GM18867 (cell line): ENCODE results near the gene PHRF1.

Experiments
- ATAC-seq: cut with Tn5 transposase; IDR thresholded peaks from one replicate; pipeline ENCODE4 v1.9.1; 2021; ENCODE audit warnings: mild to moderate bottlenecking, moderate library complexity; ENCODE audit not compliant: unreplicated experiment

The PHRF1 gene

GRCh38 chr11:614021-614622, 37.9 kb downstream of the PHRF1 start:
- ATAC-seq: no peak

GRCh38 chr11:614623-615503, 38.6 kb downstream of the PHRF1 start:
- no peak for ATAC-seq

DNA sequence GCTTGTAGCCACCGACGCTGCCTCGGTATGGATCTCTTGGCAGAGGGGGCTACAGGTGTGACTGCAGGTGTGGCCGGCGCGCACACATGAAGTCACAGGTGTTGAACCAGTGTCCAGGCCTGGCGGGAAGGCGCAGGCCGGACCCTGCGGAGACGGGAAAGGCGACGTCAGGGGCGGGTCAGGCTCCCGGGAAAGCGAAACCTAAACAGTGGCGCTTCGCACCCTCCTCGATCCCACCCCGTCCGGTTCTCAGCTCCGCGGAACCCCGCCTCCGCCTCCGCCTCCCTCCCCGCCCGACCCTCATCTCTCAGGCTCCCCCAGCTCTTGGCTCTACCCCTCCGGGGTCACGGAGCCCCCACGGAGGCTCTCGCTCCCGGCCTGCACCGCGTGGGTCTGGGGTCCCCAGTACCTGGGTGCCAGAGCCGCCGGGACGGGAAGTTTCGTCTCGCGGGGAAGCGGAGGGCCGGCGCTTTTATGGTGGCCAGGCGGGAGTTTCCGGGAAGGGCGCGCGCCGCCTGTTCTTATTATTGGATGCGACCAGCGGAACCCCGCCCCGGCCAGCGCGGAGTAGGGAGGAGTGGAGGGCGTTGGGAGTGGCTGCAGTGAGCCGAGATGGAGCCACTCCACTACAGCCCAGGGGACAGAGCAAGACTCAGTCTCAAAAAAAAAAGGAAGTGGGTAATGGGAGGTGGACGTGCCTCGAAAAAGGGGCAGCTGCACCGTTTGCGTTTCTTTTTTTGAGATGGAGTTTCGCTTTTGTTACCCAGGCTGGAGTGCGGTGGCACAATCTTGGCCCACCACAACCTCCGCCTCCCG, 39.4 kb downstream of the PHRF1 start, which contains the start of gene IRF7:
IRF7 (minus strand) TSS at position 447 of the 816 bp plus-strand sequence. CDS start 586 bp downstream, outside the sequence.
- peak; percentile 70 for ATAC-seq

GRCh38 chr11:616320-617198, 40.3 kb downstream of the PHRF1 start:
- ATAC-seq: no peak

GRCh38 chr11:617199-617911, 41.1 kb downstream of the PHRF1 start:
- ATAC-seq: no peak

DNA sequence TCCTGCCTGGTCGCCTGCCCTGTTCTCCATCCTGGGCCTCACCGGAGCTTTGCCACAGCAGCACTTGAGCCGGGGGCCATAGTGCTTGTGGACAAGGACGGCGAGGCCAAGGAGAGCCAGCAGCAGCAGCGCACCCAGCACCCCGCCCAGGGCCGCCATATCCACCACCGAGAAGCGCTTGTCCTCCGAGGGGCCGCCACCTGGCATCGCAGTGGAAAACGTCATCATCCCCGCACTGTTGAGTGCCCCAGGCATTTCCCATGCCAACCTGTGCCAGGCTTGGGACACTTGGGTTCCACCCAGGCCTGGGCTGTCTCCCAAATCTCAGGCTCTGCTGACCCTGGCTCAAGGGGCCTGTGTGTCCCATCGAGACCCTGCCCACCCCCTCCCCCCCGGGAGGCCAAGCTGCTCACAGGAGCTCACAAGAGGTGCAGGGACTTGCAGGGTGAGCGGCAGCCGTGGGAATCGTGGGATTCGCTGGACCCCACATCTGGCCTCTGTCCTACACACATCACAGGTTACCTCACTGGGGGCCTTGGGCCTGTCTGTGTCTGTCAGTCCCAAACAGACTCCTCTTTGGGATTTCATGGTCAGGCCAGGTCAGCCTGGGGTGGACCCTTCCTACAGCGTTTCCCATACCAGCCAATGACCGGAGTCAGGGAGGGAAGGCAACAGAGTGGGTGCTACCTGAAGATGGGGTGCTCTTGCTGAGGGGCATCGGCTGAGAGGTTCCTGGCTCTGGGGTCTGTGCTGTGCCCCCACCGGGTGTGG, 41.8 kb downstream of the PHRF1 start:
- ATAC-seq: no peak

GRCh38 chr11:618856-619627, 42.8 kb downstream of the PHRF1 start:
- no peak for ATAC-seq

DNA sequence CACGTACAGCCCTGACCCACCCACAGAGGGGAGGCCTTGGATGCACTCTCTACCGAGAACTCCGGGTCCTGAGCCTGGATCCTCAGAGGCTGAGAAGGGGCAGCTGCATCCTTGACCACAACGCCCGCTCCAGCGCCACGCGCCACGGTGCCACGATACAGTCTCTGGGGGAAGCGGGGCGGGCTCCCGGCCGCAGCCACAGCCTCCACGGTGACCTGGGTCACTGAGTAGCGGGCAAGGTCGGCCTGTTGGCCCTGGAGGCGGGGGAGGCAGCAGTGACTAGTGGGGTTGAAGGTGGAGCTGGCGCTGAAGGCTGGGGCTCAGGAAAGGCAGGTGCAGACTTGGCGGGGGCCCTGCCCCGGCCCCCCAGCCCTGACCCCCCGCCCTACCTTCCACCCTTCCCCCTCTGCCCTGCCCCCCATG, 43.4 kb downstream of the PHRF1 start:
- no peak for ATAC-seq

DNA sequence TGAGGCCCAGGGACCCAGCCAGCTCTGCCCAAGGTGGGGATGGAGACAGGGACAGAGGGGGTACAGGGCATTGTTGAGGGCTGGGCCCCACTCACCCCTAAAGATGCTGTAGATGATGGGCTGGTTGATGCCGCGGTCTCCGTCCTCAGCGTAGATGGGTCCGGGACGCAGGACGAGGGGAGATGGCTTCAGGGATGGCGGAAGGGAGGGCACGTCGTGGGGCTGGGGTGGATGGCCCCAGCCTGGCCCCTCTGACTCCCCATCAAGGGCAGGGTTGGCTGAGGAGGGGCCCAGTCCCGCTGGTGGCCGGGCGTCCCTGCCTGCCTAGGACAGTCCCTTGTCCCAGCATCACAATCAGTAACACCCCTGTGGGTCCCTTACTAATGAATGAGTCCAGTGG, 43.9 kb downstream of the PHRF1 start:
- ATAC-seq: no peak

GRCh38 chr11:620935-621814, 44.9 kb downstream of the PHRF1 start:
- no peak for ATAC-seq

- no peak for ATAC-seq
Observed at GRCh38 chr11:621838-622237, 45.6 kb downstream of the PHRF1 start.

DNA sequence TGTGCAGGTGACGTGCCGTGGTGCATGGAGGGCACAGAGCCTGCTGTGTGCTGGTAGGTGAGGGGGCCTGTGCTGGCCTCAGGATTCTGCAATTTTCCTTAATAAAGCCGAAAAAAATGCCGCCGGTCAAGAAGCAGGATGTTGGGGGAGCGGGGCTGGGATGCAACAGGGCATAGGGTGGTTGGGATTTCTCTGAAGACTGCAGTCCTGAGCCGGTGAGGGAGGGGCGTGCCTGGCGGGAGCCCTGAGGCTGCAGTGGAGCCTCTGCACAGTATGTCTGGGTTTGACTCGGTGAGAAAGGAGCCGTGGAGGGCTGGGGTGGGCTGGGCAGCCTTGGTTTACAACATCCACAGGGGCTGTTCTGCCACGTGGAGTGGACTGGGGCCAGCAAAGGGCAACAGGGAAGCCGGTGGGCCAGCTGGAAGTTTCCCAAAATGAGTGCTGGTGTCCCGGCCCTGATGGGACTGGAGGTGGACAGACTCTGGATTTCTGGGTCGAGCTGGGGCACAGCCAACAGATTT, 47.1 kb downstream of the PHRF1 start:
- ATAC-seq: no peak

GRCh38 chr11:623999-624704, 47.9 kb downstream of the PHRF1 start:
- no peak for ATAC-seq

- ATAC-seq: no peak
Observed at GRCh38 chr11:624705-625635, 48.7 kb downstream of the PHRF1 start, which contains the start of gene CDHR5. Gene CDHR5 (minus strand): TSS chr11:624955. CDS start chr11:624902, 53 bp downstream.

DNA sequence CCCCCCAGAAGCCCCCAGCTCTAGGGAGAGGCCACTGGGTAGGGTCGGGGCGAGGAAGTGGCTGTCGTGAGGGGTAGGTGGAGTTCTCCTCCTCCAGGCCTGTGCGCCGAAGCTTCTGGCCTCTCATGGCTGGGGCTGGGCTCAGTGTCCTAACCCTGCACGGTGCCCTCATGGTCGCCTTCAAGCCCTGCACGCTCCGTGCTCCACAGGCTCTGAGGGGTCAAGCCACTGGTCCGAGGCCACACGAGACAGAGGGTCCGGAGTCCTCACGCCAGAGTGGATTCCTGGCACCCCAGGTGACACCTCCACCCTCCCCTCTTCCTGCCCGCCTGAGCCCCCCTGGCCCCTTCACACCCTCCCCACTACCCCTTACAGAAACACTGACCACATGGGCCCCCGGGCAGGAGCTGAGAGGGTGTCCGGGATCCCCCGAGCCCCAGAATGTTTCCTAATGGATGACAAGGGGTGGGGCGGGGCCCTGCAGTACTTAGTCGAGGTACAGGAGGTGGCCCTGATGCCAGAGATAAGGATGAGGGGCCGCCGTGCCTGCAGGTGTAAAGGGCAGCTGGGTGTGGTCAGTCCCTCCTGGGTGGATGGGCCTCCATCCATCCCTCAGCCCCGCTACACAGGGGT, 49.5 kb downstream of the PHRF1 start:
- ATAC-seq: no peak
